Activated CD8-positive, alpha-beta T cell treated with anti-CD3 and anti-CD28 coated beads for 36 hours (primary cell): Measurements from ENCODE around the gene PHB1. TPM values are rescaled to one million over a fixed set of nuclear protein-coding genes. Genes with fewer than 3 reads are reported as not detected.

ENCODE experiments used
- ATAC-seq: fragments of 200-7000 bp; cut with Tn5 transposase; one replicate; pipeline ENCODE4 v1.10.0; 2021; ENCODE audit warnings: mild to moderate bottlenecking, moderate library complexity
- CTCF ChIA-PET: fragments of 350-600 bp; sonication (Branson Sonifier 250); formaldehyde crosslinking; loops from one replicate; lab custom pipeline; 2021; ENCODE audit warnings: antibody characterized with exemption; lab: Charles Lee
- POLR2A ChIA-PET: fragments of 350-600 bp; sonication (Branson Sonifier 250); formaldehyde crosslinking; loops from one replicate; lab custom pipeline; 2021; ENCODE audit warnings: antibody characterized with exemption; lab: Charles Lee
- DNase-seq: peaks from one replicate; pipeline ENCODE4 v3.0.0-alpha.2; 2020
- H3K27ac Mint-ChIP-seq: one replicate; pipeline ENCODE4 v1.8.0; 2021; ENCODE audit warnings: mild to moderate bottlenecking, mixed read lengths
- H3K27me3 Mint-ChIP-seq: one replicate; pipeline ENCODE4 v1.8.0; 2021; ENCODE audit warnings: mixed read lengths
- H3K36me3 Mint-ChIP-seq: one replicate; pipeline ENCODE4 v1.8.0; 2021; ENCODE audit warnings: low read depth, mixed read lengths
- H3K4me1 Mint-ChIP-seq: one replicate; pipeline ENCODE4 v1.8.0; 2021; ENCODE audit warnings: low read depth, mixed read lengths
- H3K4me3 Mint-ChIP-seq: one replicate; pipeline ENCODE4 v1.8.0; 2021; ENCODE audit warnings: mild to moderate bottlenecking, moderate library complexity, mixed read lengths
- H3K9me3 Mint-ChIP-seq: one replicate; pipeline ENCODE4 v1.8.0; 2021; ENCODE audit warnings: mixed read lengths
- intact Hi-C: fragments of 100-400 bp; cut with micrococcal nuclease; formaldehyde crosslinking; loops from one replicate; pipeline ENCODE4 v1.10.0; 2022
- total RNA-seq, 2 experiments: library from RNA; stranded (reverse); gene quantifications; one replicate each; pipeline ENCODE4 v1.2.3, GENCODE V29; 2021
- TF ChIP-seq, protein P1 (sequence below): fragments of 200-600 bp; IDR thresholded peaks from one replicate; pipeline ENCODE4 v1.8.0; 2022; ENCODE audit warnings: antibody characterized with exemption, mild to moderate bottlenecking

The PHB1 gene
- total RNA-seq, 2 experiments from 2014 or later, result 363 to 381 TPM

DNA sequence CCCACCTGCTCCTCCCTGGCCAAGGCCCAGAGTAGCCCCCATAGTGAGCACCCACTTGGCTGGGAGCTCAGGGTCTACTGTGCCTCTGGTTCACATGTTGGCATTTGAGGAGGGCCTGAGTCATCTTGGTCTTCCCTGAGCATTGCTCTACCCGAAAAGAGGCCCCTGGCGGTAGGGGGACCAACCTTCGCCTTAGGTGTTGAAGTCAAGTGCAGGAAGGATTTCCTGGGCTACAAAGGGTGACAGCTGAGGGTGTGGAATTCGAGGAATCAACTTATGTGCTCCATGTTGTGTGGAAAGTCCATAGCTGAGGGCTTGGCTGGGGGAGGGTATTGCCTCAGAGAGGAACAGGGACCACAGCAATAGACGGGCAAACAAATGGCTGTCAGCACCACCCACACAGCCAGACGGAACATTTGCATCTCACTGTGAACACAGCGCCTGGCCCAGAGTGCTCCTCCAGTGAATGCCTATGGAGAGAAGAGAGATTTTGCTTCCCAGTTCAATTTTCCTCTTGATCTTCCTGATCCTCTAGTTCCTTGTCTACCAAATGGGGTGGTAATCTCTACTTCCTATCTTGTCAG is 44.8 kb upstream of the PHB1 start:
- Mint-ChIP-seq H3K27ac (no peak overlapping the region), H3K27me3 (peaks cover 35% of the 10 kb centered on the region), H3K4me1 (peaks cover 2% of the 10 kb centered on the region), H3K36me3 (no peaks in the 10 kb centered on the region), H3K9me3 (peaks cover 3% of the 10 kb centered on the region), H3K4me3 (no peak overlapping the region)
- POLR2A ChIA-PET, result no interaction called here
- peak; percentile 12 for DNase-seq
- TF ChIP-seq, protein P1, sequence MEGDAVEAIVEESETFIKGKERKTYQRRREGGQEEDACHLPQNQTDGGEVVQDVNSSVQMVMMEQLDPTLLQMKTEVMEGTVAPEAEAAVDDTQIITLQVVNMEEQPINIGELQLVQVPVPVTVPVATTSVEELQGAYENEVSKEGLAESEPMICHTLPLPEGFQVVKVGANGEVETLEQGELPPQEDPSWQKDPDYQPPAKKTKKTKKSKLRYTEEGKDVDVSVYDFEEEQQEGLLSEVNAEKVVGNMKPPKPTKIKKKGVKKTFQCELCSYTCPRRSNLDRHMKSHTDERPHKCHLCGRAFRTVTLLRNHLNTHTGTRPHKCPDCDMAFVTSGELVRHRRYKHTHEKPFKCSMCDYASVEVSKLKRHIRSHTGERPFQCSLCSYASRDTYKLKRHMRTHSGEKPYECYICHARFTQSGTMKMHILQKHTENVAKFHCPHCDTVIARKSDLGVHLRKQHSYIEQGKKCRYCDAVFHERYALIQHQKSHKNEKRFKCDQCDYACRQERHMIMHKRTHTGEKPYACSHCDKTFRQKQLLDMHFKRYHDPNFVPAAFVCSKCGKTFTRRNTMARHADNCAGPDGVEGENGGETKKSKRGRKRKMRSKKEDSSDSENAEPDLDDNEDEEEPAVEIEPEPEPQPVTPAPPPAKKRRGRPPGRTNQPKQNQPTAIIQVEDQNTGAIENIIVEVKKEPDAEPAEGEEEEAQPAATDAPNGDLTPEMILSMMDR, result no peak
- no peak for ATAC-seq
- CTCF ChIA-PET, result interaction anchor here (0.8 kb wide), 1 partner anchor 97 kb away, joined by 3 read pairs; no protein-coding TSS in a partner anchor
- intact Hi-C loops, result no loop called here

DNA sequence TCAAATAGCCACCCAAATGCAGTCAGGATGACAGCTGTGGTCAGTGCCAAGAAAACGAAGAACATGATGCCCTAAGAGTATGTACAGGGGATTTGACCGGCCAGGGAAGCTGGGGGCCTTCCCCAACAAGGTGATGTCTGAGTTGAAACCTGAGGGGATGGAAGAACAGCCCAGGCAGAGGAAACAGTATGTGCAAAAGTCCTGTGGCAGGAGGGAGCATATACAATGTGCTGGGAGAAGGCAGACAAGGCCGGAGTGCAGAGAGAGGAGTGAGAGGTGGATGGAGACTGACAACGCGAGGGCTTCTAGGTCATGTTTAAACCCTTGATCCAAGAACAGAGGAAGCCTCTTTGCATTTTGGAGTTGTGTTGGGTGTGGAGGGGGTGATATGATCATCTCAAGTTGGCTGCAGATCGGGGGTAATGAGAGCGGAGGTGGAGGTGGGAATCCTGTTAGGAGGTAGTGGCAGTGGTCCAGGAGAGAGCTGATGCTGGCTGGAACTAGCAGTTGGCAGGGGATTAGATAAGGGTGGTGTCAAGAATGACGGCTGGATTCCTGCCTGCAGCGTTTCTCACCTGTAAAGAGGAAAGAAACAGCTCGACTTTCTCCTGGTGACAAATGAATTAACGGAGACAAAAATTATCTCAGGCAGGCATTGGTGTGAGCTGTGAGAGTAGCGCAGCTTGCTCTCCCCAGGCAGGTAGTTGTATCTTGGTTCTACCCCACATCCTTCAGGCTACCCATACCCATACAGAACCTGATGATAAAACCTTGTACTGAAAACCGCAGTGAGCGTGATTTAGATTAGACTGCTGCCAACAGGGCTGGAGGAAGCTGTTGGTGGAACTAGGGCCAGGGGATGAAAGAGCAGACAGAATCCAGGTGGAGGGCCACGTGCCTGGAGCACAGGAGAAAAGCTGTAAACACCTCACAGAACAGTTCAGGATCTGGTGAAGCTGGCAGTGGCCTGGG is 43.2 kb upstream of the PHB1 start:
- Mint-ChIP-seq H3K4me3 (no peak overlapping the region), H3K4me1 (peaks cover 2% of the 10 kb centered on the region), H3K27ac (no peak overlapping the region), H3K27me3 (peaks cover 30% of the 10 kb centered on the region), H3K9me3 (no peaks in the 10 kb centered on the region), H3K36me3 (no peaks in the 10 kb centered on the region)
- ATAC-seq (no peak), DNase-seq (no peak)
- intact Hi-C loops, result no loop called here
- TF ChIP-seq, protein P1, result no peak
- CTCF ChIA-PET, result interaction anchor here (0.6 to 4.1 kb wide), 2 partner anchors 9 to 99 kb away, joined by 3 to 32 read pairs; no protein-coding TSS in a partner anchor
- POLR2A ChIA-PET, result no interaction called here

- Mint-ChIP-seq H3K4me1 (peaks cover 2% of the 10 kb centered on the region), H3K27ac (no peak overlapping the region), H3K4me3 (no peak overlapping the region), H3K9me3 (no peaks in the 10 kb centered on the region), H3K27me3 (peaks cover 29% of the 10 kb centered on the region), H3K36me3 (no peaks in the 10 kb centered on the region)
- DNase-seq, result no peak
- ChIA-PET POLR2A (interaction anchor here (0.6 kb wide), 1 partner anchor 1394 kb away, joined by 3 read pairs; no protein-coding TSS in a partner anchor), CTCF (interaction anchor here (1.0 to 4.1 kb wide), 2 partner anchors 21 to 100 kb away, joined by 5 to 32 read pairs; no protein-coding TSS in a partner anchor)
- ATAC-seq, result no peak
- TF ChIP-seq, protein P1, result no peak
- intact Hi-C loops, result no loop called here
These were observed 41.7 kb upstream of the PHB1 start for GRCh38 chr17:49456183-49456965.

- H3K36me3 Mint-ChIP-seq, result no peaks in the 10 kb centered on the region
- no peaks in the 10 kb centered on the region for H3K9me3 Mint-ChIP-seq
- CTCF ChIA-PET, result interaction anchor here (1.0 to 4.1 kb wide), 3 partner anchors 18 to 101 kb away, joined by 3 to 32 read pairs (median 5); no protein-coding TSS in a partner anchor
- ATAC-seq, result no peak
- no peak overlapping the region for H3K27ac Mint-ChIP-seq
- H3K27me3 Mint-ChIP-seq, result peaks cover 27% of the 10 kb centered on the region
- POLR2A ChIA-PET, result no interaction called here
- DNase-seq, result no peak
- no peak overlapping the region for H3K4me3 Mint-ChIP-seq
- intact Hi-C loops, result no loop called here
- TF ChIP-seq, protein P1, result no peak
- H3K4me1 Mint-ChIP-seq, result peaks cover 2% of the 10 kb centered on the region
These were observed 40.7 kb upstream of the PHB1 start for GRCh38 chr17:49455272-49455861.
